Thymus (tissue), 11 donors: Measurements from ENCODE around the gene CSNK1D. TPM values are rescaled to one million over a fixed set of nuclear protein-coding genes. Genes with fewer than 3 reads are reported as not detected.

ENCODE experiments used
- DNase-seq, 9 donors: peaks; one replicate each; pipeline ENCODE4 v3.0.0-alpha.2; 2013; ENCODE audit warnings: low spot score in 9 of 9, low read depth in 6 of 9, missing footprints in 1 of 9
- H3K27ac ChIP-seq, 2 donors: one replicate each; pipeline ENCODE4 v1.5.1; 2013; ENCODE audit warnings: control low read depth in 1 of 2, low read depth in 1 of 2, low read length in 1 of 2, mild to moderate bottlenecking in 1 of 2, moderate library complexity in 1 of 2
- H3K27me3 ChIP-seq, 2 donors: one replicate each; pipeline ENCODE4 v1.5.1; 2013; ENCODE audit warnings: low read length in 1 of 2; ENCODE audit not compliant: control insufficient read depth in 2 of 2, insufficient read depth in 1 of 2
- H3K36me3 ChIP-seq, 2 donors: one replicate each; pipeline ENCODE4 v1.5.1; 2013; ENCODE audit warnings: low read length in 1 of 2, mild to moderate bottlenecking in 1 of 2, moderate library complexity in 1 of 2; ENCODE audit not compliant: control insufficient read depth in 2 of 2, insufficient read depth in 2 of 2
- H3K4me1 ChIP-seq, 2 donors: one replicate each; pipeline ENCODE4 v1.5.1; 2013; ENCODE audit warnings: low read length in 2 of 2; ENCODE audit not compliant: control insufficient read depth in 2 of 2, insufficient read depth in 2 of 2
- H3K4me3 ChIP-seq, 2 donors: one replicate each; pipeline ENCODE4 v1.5.1; 2013; ENCODE audit warnings: low read length in 2 of 2, control low read depth in 1 of 2, mild to moderate bottlenecking in 1 of 2
- H3K9me3 ChIP-seq, 2 donors: one replicate each; pipeline ENCODE4 v1.5.1; 2013; ENCODE audit warnings: low read length in 1 of 2, mild to moderate bottlenecking in 1 of 2; ENCODE audit not compliant: control insufficient read depth in 2 of 2, insufficient read depth in 1 of 2
- WGBS: extraction: QIAGEN DNeasy Blood & Tissue Kit; methylation state at CpG from one replicate; pipeline ENCODE4 v1.1.7; 2013; 5-methylcytosine and 5-hydroxymethylcytosine counted together
- polyA plus RNA-seq: library from polyadenylated mRNA; stranded (reverse); fragments of 200-250 nt; gene quantifications from one replicate; pipeline ENCODE4 v1.2.3, GENCODE V29; 2013
- total RNA-seq: library from RNA; stranded (reverse); fragments of 120-200 nt; gene quantifications from one replicate; pipeline ENCODE4 v1.2.4, GENCODE V29; 2013
- donor health status: healthy.

The CSNK1D gene
- total and polyA plus RNA-seq, 2 donors, result 16.2 to 113 TPM

GRCh38 chr17:82234211-82235055 lies 39.1 kb downstream of the CSNK1D start:
- peaks cover 25 to 59% of the 10 kb centered on the region in 2 donors for H3K27me3 ChIP-seq
- no peak for DNase-seq
- WGBS, result 91% methylated on average over 26 of the region's 26 CpGs
- no peak overlapping the region for H3K4me3 ChIP-seq
- peaks cover 27 to 56% of the 10 kb centered on the region in 2 donors for H3K4me1 ChIP-seq
- H3K36me3 ChIP-seq, result peaks cover 2 to 14% of the 10 kb centered on the region in 2 donors
- H3K27ac ChIP-seq, result no peak overlapping the region
- peaks cover 0 to 6% of the 10 kb centered on the region in 2 donors for H3K9me3 ChIP-seq

- Histone ChIP-seq H3K36me3 (peaks cover 0 to 4% of the 10 kb centered on the region in 2 donors), H3K4me1 (peaks cover 25 to 46% of the 10 kb centered on the region in 2 donors), H3K4me3 (no peak overlapping the region), H3K27me3 (peaks cover 32 to 69% of the 10 kb centered on the region in 2 donors), H3K27ac (no peak overlapping the region), H3K9me3 (peaks cover 0 to 6% of the 10 kb centered on the region in 2 donors)
- no peak for DNase-seq
- 89% methylated on average over 21 of the region's 21 CpGs for WGBS
Observed at GRCh38 chr17:82232876-82233785, 40.4 kb downstream of the CSNK1D start.

GRCh38 chr17:82232322-82232820 lies 41.1 kb downstream of the CSNK1D start:
- Histone ChIP-seq H3K9me3 (peaks cover 0 to 6% of the 10 kb centered on the region in 2 donors), H3K4me3 (no peak overlapping the region), H3K27ac (no peak overlapping the region), H3K36me3 (no peaks in the 10 kb centered on the region), H3K27me3 (peaks cover 32 to 76% of the 10 kb centered on the region in 2 donors), H3K4me1 (peaks cover 30 to 48% of the 10 kb centered on the region in 2 donors)
- DNase-seq, result no peak
- 89% methylated on average over 21 of the region's 21 CpGs for WGBS

- peak in 1 of 9 donors; percentile 47 for DNase-seq
- WGBS, result 27% methylated on average over 42 of the region's 42 CpGs
- Histone ChIP-seq H3K9me3 (peaks cover 0 to 6% of the 10 kb centered on the region in 2 donors), H3K36me3 (no peaks in the 10 kb centered on the region), H3K27ac (peak overlapping the region in 1 of 2 donors; percentile 36), H3K4me3 (peak overlapping the region in 1 of 2 donors; percentile 38), H3K4me1 (peaks cover 30 to 48% of the 10 kb centered on the region in 2 donors), H3K27me3 (peaks cover 32 to 83% of the 10 kb centered on the region in 2 donors)
Observed at GRCh38 chr17:82231562-82232321, 41.8 kb downstream of the CSNK1D start.

GRCh38 chr17:82231312-82231561 lies 42.3 kb downstream of the CSNK1D start:
- no peak for DNase-seq
- 3% methylated on average over 18 of the region's 18 CpGs for WGBS
- no peaks in the 10 kb centered on the region for H3K36me3 ChIP-seq
- peaks cover 32 to 88% of the 10 kb centered on the region in 2 donors for H3K27me3 ChIP-seq
- peaks cover 30 to 43% of the 10 kb centered on the region in 2 donors for H3K4me1 ChIP-seq
- peaks cover 0 to 6% of the 10 kb centered on the region in 2 donors for H3K9me3 ChIP-seq
- H3K4me3 ChIP-seq, result peak overlapping the region in 1 of 2 donors; percentile 38
- H3K27ac ChIP-seq, result peak overlapping the region in 1 of 2 donors; percentile 36

GRCh38 chr17:82230609-82231311 lies 42.7 kb downstream of the CSNK1D start:
- Histone ChIP-seq H3K4me1 (peaks cover 30 to 39% of the 10 kb centered on the region in 2 donors), H3K36me3 (no peaks in the 10 kb centered on the region)
- 11% methylated on average over 76 of the region's 76 CpGs for whole genome bisulfite sequencing

GRCh38 chr17:82229698-82230608 lies 43.5 kb downstream of the CSNK1D start:
- Histone ChIP-seq H3K9me3 (peaks cover 0 to 13% of the 10 kb centered on the region in 2 donors), H3K27ac (no peak overlapping the region), H3K4me1 (peaks cover 30 to 38% of the 10 kb centered on the region in 2 donors), H3K4me3 (peak overlapping the region; percentile 16 to 69), H3K27me3 (peaks cover 32 to 81% of the 10 kb centered on the region in 2 donors), H3K36me3 (no peaks in the 10 kb centered on the region)
- WGBS, result 82% methylated on average over 28 of the region's 28 CpGs
- DNase-seq, result no peak

More at GRCh38 chr17:82230609-82231311, 42.7 kb downstream of the CSNK1D start:
- peaks cover 32 to 87% of the 10 kb centered on the region in 2 donors for H3K27me3 ChIP-seq
- peak in 1 of 9 donors; percentile 52 for DNase-seq
- H3K9me3 ChIP-seq, result peaks cover 0 to 11% of the 10 kb centered on the region in 2 donors
- no peak overlapping the region for H3K27ac ChIP-seq
- peak overlapping the region; percentile 16 to 38 for H3K4me3 ChIP-seq
